OCI-LY3 (cell line): ENCODE data around the gene CAMK1D.

Experiments
- H2AFZ ChIP-seq: fragments of 200-600, 300-600 bp; shearing (Covaris generic); 2 replicates; pipeline ENCODE4 v1.6.0; 2014; ENCODE audit warnings: antibody characterized with exemption, low read depth, low read length
- H3K27ac ChIP-seq: fragments of 200-600, 300-600 bp; sonication (generic); 2 replicates; pipeline ENCODE4 v1.5.1; 2014; ENCODE audit warnings: mild to moderate bottlenecking, low read length, moderate library complexity, mixed read lengths
- H3K27me3 ChIP-seq: fragments of 200-600, 300-600 bp; sonication (generic); 2 replicates; pipeline ENCODE4 v1.6.1; 2014; ENCODE audit warnings: low read depth, low read length, mixed read lengths
- H3K36me3 ChIP-seq: fragments of 200-600, 300-600 bp; sonication (generic); replicated peaks from 2 replicates; pipeline ENCODE3; 2014; ENCODE audit warnings: low read depth, low read length, mixed read lengths
- H3K4me1 ChIP-seq: fragments of 300-600, 200-600 bp; sonication (generic); 2 replicates; pipeline ENCODE4 v1.6.1; 2014; ENCODE audit warnings: low read length, mixed read lengths
- H3K4me2 ChIP-seq: fragments of 200-600, 300-600 bp; sonication (generic); 2 replicates; pipeline ENCODE4 v1.6.1; 2014; ENCODE audit warnings: low read length, mixed read lengths
- H3K4me3 ChIP-seq: fragments of 300-600, 200-600 bp; sonication (generic); 2 replicates; pipeline ENCODE4 v1.5.1; 2014; ENCODE audit warnings: antibody characterized with exemption, mild to moderate bottlenecking, low read length, moderate library complexity
- H3K79me2 ChIP-seq: fragments of 300-600, 200-600 bp; shearing (Covaris generic); 2 replicates; pipeline ENCODE4 v1.6.1; 2014; ENCODE audit warnings: mild to moderate bottlenecking, low read length, mixed read lengths
- H3K9ac ChIP-seq: fragments of 300-600, 200-600 bp; shearing (Covaris generic); 2 replicates; pipeline ENCODE4 v1.6.0; 2014; ENCODE audit warnings: mild to moderate bottlenecking, low read length, moderate library complexity
- H3K9me3 ChIP-seq: fragments of 200-600, 300-600 bp; shearing (Covaris generic); 2 replicates; pipeline ENCODE4 v1.6.1; 2014; ENCODE audit warnings: low read length, mixed read lengths; ENCODE audit not compliant: insufficient read depth
- H4K20me1 ChIP-seq: fragments of 200-600, 300-600 bp; sonication (generic); 2 replicates; pipeline ENCODE4 v1.6.1; 2016; ENCODE audit warnings: low read length, mixed read lengths; ENCODE audit not compliant: insufficient read depth
- EZH2phosphoT487 ChIP-seq: fragments of 200-600 bp; shearing (Covaris generic); IDR thresholded peaks from 2 replicates; pipeline ENCODE4 v1.6.1; 2018; ENCODE audit warnings: antibody characterized with exemption, mixed run types, low read depth
- TF ChIP-seq, protein P1 (sequence below): fragments of 200-600, 300-600 bp; sonication (generic); IDR thresholded peaks from 2 replicates; pipeline ENCODE4 v1.5.1; 2014; ENCODE audit warnings: antibody characterized with exemption, low read length, low read depth

Gene CAMK1D

DNA sequence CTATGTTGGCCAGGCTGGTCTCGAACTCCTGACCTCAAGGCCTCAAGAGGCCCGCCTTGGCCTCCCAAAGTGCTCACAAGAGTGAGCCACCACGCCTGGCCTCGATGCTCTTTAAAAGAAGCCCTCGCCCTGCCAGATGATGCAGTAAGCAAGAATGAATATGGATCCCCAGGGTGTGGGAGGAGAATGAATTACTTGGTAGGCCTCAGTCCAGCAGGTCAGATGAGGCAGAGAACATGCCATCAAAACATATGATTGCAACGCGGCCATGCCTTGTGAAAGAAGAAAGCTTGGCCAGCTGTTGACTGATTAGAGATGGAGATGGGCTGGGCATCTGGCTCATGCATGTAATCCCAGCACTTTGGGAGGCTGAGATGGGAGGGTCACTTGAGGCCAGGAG is 68.7 kb downstream of the CAMK1D start:
- Histone ChIP-seq H4K20me1 (peaks cover 76% of the 10 kb centered on the region), H3K36me3 (no peaks in the 10 kb centered on the region), H3K79me2 (peaks cover 79% of the 10 kb centered on the region), H3K9ac (no peak overlapping the region), H3K4me3 (no peak overlapping the region), H3K27ac (no peak overlapping the region), H3K4me2 (no peak overlapping the region), H3K27me3 (no peaks in the 10 kb centered on the region), H3K9me3 (no peaks in the 10 kb centered on the region), H3K4me1 (no peaks in the 10 kb centered on the region), H2AFZ (no peak overlapping the region)
- TF ChIP-seq, protein P1, sequence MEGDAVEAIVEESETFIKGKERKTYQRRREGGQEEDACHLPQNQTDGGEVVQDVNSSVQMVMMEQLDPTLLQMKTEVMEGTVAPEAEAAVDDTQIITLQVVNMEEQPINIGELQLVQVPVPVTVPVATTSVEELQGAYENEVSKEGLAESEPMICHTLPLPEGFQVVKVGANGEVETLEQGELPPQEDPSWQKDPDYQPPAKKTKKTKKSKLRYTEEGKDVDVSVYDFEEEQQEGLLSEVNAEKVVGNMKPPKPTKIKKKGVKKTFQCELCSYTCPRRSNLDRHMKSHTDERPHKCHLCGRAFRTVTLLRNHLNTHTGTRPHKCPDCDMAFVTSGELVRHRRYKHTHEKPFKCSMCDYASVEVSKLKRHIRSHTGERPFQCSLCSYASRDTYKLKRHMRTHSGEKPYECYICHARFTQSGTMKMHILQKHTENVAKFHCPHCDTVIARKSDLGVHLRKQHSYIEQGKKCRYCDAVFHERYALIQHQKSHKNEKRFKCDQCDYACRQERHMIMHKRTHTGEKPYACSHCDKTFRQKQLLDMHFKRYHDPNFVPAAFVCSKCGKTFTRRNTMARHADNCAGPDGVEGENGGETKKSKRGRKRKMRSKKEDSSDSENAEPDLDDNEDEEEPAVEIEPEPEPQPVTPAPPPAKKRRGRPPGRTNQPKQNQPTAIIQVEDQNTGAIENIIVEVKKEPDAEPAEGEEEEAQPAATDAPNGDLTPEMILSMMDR = no peak

DNA sequence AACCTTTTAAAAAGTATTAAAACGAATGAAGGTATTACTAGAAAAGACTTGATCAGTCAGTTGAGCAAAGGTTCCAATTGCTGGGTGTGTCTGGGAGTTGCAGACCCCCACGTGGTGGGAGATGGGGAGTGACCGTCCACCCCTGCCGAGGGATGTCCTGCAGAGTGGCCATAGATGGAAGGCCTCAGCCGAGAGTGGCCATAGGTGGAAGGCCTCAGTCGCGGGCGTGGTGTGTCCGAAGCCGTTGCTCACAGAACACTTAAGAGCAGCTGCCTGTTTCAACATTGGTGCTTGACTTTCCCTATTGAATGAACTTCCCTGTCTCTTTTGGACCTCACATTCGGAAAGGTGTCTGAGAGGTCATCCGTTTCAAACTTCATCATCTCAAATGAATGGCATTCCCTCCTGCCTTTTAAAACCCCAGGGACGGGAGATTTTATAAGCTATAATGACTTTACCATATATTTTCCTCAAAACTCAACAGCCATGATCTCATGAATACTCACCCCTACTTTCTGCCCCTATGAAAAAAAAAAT is 69.4 kb downstream of the CAMK1D start:
- Histone ChIP-seq H3K9me3 (no peaks in the 10 kb centered on the region), H3K79me2 (peaks cover 79% of the 10 kb centered on the region), H3K36me3 (no peaks in the 10 kb centered on the region), H3K4me1 (no peaks in the 10 kb centered on the region), H3K4me3 (no peak overlapping the region), H3K27ac (no peak overlapping the region), H3K9ac (no peak overlapping the region), H2AFZ (no peak overlapping the region), H3K4me2 (no peak overlapping the region), H3K27me3 (no peaks in the 10 kb centered on the region), H4K20me1 (peaks cover 76% of the 10 kb centered on the region)
- no peak for TF ChIP-seq EZH2phosphoT487
- TF ChIP-seq, protein P1 = no peak

DNA sequence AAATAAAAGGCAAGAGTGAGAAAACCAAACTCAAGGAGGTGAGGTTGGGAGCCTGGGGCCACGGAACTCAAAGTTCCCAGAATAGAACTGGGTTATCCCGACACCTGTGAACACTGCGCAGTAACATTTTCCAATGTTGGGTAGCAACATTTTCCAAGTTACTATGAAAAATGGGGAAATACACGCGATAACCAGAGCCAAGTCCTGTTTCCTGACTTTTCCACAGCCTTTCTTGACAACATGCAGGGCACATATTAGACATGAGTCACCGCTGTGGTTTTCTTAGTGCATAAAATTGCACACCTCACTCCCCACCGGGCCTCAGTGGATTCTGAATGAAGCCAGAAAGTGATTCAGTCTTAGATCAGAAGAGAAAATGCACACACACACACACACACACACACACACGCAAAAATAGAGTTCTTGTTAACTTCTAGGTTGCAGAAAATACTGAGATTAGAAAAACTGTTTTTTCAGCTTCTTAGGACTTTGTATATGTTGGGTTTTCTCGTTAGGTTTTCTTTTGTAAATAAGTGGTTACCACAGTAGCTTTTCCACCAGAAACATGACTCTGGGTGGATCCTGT is 70.0 kb downstream of the CAMK1D start:
- TF ChIP-seq, protein P1 = no peak
- no peak for TF ChIP-seq EZH2phosphoT487
- no peak overlapping the region for H3K27ac ChIP-seq
- H3K27me3 ChIP-seq = no peaks in the 10 kb centered on the region
- peaks cover 79% of the 10 kb centered on the region for H3K79me2 ChIP-seq
- H3K36me3 ChIP-seq = no peaks in the 10 kb centered on the region
- H3K4me2 ChIP-seq = no peak overlapping the region
- H3K4me1 ChIP-seq = no peaks in the 10 kb centered on the region
- H2AFZ ChIP-seq = no peak overlapping the region
- H3K9ac ChIP-seq = no peak overlapping the region
- no peaks in the 10 kb centered on the region for H3K9me3 ChIP-seq
- peaks cover 76% of the 10 kb centered on the region for H4K20me1 ChIP-seq
- no peak overlapping the region for H3K4me3 ChIP-seq

DNA sequence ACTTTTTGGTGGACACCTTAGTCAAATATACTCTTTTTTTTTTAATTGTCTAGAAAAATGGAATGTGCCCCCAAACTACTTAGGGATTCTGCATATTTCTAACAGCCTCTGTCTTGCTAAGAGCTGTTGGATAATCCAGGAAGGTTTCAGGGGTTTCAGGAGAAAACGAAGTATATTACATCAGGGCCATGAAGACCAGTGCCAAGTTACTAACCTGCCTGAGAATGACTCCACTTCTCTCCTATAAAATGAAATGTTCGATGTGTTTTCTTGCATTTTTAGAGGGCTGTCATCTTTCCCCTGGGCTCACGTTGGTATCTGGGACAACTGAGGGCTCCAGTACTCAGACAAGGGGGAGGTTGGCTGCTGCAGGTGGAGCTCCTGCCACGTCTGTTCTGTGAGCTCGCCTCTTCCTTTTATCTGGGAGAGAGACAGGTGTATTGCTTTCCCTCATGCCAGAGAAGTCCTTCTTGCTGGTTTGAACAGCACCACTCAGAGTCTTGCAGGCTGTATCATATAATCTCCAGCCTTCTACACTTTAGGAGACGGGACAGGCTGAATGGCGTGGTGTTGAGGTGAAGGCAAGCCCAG is 71.3 kb downstream of the CAMK1D start:
- H3K27me3 ChIP-seq = no peaks in the 10 kb centered on the region
- H3K4me2 ChIP-seq = no peak overlapping the region
- H3K4me1 ChIP-seq = no peaks in the 10 kb centered on the region
- TF ChIP-seq EZH2phosphoT487 = no peak
- TF ChIP-seq, protein P1 = no peak
- no peaks in the 10 kb centered on the region for H3K9me3 ChIP-seq
- H3K36me3 ChIP-seq = no peaks in the 10 kb centered on the region
- H2AFZ ChIP-seq = no peak overlapping the region
- H3K4me3 ChIP-seq = no peak overlapping the region
- H4K20me1 ChIP-seq = peaks cover 74% of the 10 kb centered on the region
- no peak overlapping the region for H3K27ac ChIP-seq
- no peak overlapping the region for H3K9ac ChIP-seq
- H3K79me2 ChIP-seq = peaks cover 76% of the 10 kb centered on the region
